ENCODE results near the gene LRRC7.
A peak's percentile ranks its signal among the peaks of the same experiment; 100 is the strongest.

Gene LRRC7

DNA sequence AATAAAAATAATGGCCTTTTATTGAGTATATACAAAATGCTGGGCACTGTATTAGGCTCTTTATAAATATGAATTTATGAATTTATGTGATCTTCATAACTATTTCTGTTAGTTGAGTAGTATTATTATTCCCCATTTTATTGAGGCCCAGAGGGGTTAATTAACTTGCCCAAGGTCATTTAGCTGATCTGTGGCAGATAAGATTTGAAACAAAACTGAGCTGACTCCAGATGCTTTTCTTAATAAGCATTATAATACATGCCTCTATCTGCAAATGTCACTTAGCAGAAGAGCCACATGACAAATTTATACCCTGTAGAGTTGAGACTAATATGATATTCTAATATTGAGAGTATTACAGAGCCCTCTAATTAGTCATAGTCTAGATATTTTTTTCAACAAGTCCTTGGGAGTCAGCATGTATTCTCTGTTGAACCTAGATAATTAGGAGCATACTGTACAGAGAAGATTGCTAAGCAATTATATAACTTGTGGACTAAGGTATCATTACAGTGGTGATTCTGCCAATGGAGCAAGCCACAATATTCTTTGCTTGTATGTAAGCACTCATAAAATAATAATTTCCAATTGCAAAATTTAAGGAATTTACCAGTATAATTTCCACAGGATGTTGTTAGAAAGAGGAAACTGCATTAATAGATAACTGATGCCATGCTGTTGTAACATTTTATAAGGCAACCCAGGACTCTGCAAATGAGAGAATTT is 525.7 kb downstream of the LRRC7 start:
- peak; percentile 56 for DNase-seq (ENCODE audit: low read depth)
- H3K4me3 ChIP-seq (ENCODE audit: low read length): no peak overlapping the region
- no peak for TF ChIP-seq CTCF (conservative IDR thresholded peaks at IDR 0.05; ENCODE audit: low read length)

DNA sequence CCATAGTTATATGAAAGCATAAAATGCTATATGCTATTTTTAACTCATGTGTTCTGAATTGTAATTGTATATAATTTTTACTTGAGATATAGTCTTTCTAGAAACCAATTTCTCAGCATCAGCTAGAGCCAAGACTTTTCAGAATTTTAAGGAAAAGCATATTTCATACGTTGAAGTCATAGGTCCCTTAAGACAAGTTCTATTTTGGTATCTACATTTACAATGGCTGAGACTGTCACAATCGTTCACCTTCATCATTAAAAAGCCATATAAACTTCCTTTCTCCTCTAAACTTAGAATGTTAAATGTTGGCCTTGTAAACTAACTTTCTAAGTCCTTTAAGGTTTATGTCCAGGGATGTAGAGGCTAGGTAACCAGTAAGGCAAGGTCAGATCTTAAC is 533.5 kb downstream of the LRRC7 start:
- H3K4me3 ChIP-seq (ENCODE audit: low read length): no peak overlapping the region
- no peak for DNase-seq (ENCODE audit: low read depth)
- no peak for TF ChIP-seq CTCF (conservative IDR thresholded peaks at IDR 0.05; ENCODE audit: low read length)

- DNase-seq (ENCODE audit: low read depth): no peak
- H3K4me3 ChIP-seq (ENCODE audit: low read length): no peak overlapping the region
- no peak for TF ChIP-seq CTCF (conservative IDR thresholded peaks at IDR 0.05; ENCODE audit: low read length)
These were observed 534.1 kb downstream of the LRRC7 start for GRCh38 chr1:70101774-70102173.

DNA sequence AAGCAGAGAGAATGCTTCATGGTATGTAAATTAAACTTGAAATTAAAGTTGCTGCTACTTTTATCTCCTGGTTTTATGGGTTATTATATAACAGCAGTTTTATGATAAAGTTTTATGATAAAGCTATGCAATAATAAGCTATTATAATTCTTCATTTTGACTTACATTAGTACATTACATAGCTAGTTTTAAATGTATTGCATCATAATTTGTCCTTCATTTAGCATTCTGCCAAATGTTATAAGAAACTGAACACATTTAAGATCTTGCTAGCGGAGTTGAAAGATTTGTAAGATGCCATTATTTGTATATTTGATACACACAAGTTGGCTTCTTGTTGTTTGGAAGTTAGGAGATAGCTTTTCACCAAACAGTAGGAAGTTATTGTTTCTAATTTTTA is 536.0 kb downstream of the LRRC7 start:
- H3K4me3 ChIP-seq (ENCODE audit: low read length): no peak overlapping the region
- TF ChIP-seq CTCF (conservative IDR thresholded peaks at IDR 0.05; ENCODE audit: low read length): no peak
- DNase-seq (ENCODE audit: low read depth): no peak

DNA sequence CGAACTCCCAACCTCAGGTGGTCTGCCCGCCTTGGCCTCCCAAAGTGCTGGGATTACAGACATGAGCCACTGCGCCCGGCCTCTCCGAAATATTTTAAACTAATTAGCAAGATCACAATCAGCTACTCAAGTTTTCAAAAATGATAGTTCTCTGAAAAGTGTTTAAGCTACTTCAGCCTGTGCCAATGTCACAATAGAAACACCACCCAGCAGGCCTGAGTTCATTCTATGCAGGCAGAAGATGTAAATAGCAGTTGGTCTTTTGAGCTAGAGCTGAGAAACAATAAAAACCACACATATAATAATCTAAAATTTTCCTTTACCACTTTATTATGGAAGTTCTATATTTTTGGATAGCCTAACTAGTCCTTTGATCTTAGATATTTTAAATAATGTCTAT is 541.5 kb downstream of the LRRC7 start:
- H3K4me3 ChIP-seq (ENCODE audit: low read length): no peak overlapping the region
- no peak for DNase-seq (ENCODE audit: low read depth)
- TF ChIP-seq CTCF (conservative IDR thresholded peaks at IDR 0.05; ENCODE audit: low read length): no peak

- H3K4me3 ChIP-seq (ENCODE audit: low read length): no peak overlapping the region
- TF ChIP-seq CTCF (conservative IDR thresholded peaks at IDR 0.05; ENCODE audit: low read length): no peak
- DNase-seq (ENCODE audit: low read depth): no peak
These were observed 545.1 kb downstream of the LRRC7 start for GRCh38 chr1:70112838-70113237.

- no peak overlapping the region for H3K4me3 ChIP-seq (ENCODE audit: low read length)
- TF ChIP-seq CTCF (conservative IDR thresholded peaks at IDR 0.05; ENCODE audit: low read length): no peak
- no peak for DNase-seq (ENCODE audit: low read depth)
These were observed 547.6 kb downstream of the LRRC7 start for GRCh38 chr1:70115315-70115714.
